Calu3 (cell line): ENCODE measurements around the gene CRYBA2. TPM values are rescaled to one million over a fixed set of nuclear protein-coding genes. Genes with fewer than 3 reads are reported as not detected.
A peak's percentile ranks its signal among the peaks of the same experiment; 100 is the strongest.

Experiments used
- Bru-seq: library from RNA; stranded (reverse); fragments of 400-500 nt; gene quantifications from one replicate; lab custom pipeline; 2021; lab: Mats Ljungman, UMichigan
- BruChase-seq, 2 experiments: library from RNA; stranded (reverse); fragments of 400-500 nt; gene quantifications; one replicate each; lab custom pipeline; 2021; lab: Mats Ljungman, UMichigan
- BruUV-seq: library from RNA; stranded (reverse); fragments of 400-500 nt; replicated peaks from 2 replicates; lab custom pipeline; 2021; lab: Mats Ljungman, UMichigan
- CTCF ChIA-PET: fragments of 300-600 bp; sonication (Branson Sonifier 250); formaldehyde crosslinking; loops from one replicate; lab custom pipeline; 2022; ENCODE audit warnings: antibody characterized with exemption; lab: Charles Lee
- DNase-seq: peaks from one replicate; pipeline ENCODE4 v3.0.0; 2022
- H3K27ac Mint-ChIP-seq: one replicate; pipeline ENCODE4 v1.8.0; 2022; ENCODE audit warnings: mixed read lengths; ENCODE audit not compliant: unreplicated experiment
- H3K27me3 Mint-ChIP-seq: one replicate; pipeline ENCODE4 v1.8.0; 2022; ENCODE audit warnings: mixed read lengths; ENCODE audit not compliant: unreplicated experiment
- H3K36me3 Mint-ChIP-seq: one replicate; pipeline ENCODE4 v1.8.0; 2022; ENCODE audit warnings: mild to moderate bottlenecking, moderate library complexity, mixed read lengths; ENCODE audit not compliant: insufficient read depth, unreplicated experiment
- H3K4me1 Mint-ChIP-seq: one replicate; pipeline ENCODE4 v1.8.0; 2022; ENCODE audit warnings: mild to moderate bottlenecking, low read depth, mixed read lengths; ENCODE audit not compliant: unreplicated experiment
- H3K4me3 Mint-ChIP-seq: one replicate; pipeline ENCODE4 v1.8.0; 2022; ENCODE audit warnings: mild to moderate bottlenecking, low read depth, moderate library complexity, mixed read lengths; ENCODE audit not compliant: unreplicated experiment
- H3K9me3 Mint-ChIP-seq: one replicate; pipeline ENCODE4 v1.8.0; 2022; ENCODE audit warnings: low read depth, mixed read lengths; ENCODE audit not compliant: unreplicated experiment
- intact Hi-C: fragments of 100-400 bp; cut with micrococcal nuclease; formaldehyde crosslinking; loops from one replicate; pipeline ENCODE4 v1.10.0; 2022; ENCODE audit not compliant: unreplicated experiment
- long read RNA-seq: library from polyadenylated mRNA; stranded (forward); transcript quantifications from one replicate; pipeline ENCODE4 v2.0.0, GENCODE V29; 2022
- total RNA-seq: library from RNA; stranded (reverse); gene quantifications from 2 replicates; pipeline ENCODE4 v1.2.3, GENCODE V29; 2022
- TF ChIP-seq, protein P1 (sequence below): fragments of 200-600 bp; IDR thresholded peaks from one replicate; pipeline ENCODE4 v1.8.0; 2022; ENCODE audit warnings: antibody characterized with exemption; ENCODE audit not compliant: unreplicated experiment

CRYBA2 gene, protein sequence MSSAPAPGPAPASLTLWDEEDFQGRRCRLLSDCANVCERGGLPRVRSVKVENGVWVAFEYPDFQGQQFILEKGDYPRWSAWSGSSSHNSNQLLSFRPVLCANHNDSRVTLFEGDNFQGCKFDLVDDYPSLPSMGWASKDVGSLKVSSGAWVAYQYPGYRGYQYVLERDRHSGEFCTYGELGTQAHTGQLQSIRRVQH
- total RNA-seq: not detected in 2 replicates
- Bru-seq, nascent RNA: not detected
- BruChase-seq, experiment 1, labeled RNA remaining after a 6-hour chase: not detected
- BruChase-seq, experiment 2, labeled RNA remaining after a 2-hour chase: not detected
- long read RNA-seq: 0 reads

DNA sequence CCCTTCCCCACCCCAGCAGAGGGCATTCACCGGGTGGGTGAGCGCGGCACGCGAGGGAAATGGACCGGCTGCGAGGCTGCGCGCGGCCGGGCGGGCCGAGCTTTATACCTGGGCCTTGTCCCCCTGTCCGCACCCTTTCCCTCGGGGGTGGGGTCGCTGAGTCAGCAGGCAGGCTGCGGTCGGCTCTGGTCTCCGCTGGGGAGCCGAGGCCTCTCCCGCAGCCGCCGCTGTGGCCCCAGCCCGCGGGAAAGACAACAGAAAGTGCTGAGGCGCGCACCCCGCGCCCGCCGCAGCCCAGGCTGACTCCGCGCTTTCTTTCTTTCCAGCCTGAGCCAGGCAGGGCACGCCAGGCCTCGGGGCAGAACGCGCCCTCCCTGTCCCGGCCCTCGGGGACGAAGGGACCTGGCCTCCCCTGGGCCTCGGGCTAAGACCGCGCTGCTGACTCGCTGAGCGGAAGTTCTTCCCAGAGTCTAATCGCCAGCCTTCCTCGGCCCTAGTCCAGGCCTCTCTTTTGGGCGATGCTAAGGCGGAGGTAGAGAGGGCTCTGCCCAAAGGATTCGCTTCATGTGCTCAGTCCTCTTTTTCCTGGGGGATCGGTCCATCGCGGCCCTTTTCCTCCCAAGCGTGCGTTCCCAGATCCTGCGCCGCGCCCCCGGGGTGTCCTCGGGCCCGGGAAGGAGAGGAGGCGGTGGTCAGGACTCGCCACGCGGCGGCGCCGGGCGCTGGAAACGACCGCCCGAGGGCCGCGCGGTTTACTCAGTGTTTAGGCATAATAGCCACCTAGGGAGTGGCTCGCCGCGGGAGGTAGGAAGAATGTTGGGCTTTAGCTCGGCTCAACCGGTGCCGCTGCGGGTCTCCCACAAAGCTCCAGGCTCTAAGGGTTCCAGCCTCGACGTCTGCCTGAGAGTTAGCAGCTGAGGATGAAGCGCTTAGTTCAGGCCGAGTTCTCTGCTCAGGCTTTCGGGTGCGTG lies at the start of gene CRYBA2:
TSS of gene CRYBA2 (minus strand) at position 78 of the 971 bp plus-strand sequence. CDS start 246 bp downstream, outside the sequence.
- Mint-ChIP-seq H3K27me3 (peaks cover 95% of the 10 kb centered on the region), H3K27ac (no peak within 1 kb of the TSS), H3K9me3 (no peaks in the 10 kb centered on the region), H3K4me3 (peak within 1 kb of the TSS; percentile 66), H3K36me3 (peaks cover 5% of the 10 kb centered on the region), H3K4me1 (peaks cover 17% of the 10 kb centered on the region)
- peak; percentile 43 for DNase-seq
- TF ChIP-seq, protein P1, sequence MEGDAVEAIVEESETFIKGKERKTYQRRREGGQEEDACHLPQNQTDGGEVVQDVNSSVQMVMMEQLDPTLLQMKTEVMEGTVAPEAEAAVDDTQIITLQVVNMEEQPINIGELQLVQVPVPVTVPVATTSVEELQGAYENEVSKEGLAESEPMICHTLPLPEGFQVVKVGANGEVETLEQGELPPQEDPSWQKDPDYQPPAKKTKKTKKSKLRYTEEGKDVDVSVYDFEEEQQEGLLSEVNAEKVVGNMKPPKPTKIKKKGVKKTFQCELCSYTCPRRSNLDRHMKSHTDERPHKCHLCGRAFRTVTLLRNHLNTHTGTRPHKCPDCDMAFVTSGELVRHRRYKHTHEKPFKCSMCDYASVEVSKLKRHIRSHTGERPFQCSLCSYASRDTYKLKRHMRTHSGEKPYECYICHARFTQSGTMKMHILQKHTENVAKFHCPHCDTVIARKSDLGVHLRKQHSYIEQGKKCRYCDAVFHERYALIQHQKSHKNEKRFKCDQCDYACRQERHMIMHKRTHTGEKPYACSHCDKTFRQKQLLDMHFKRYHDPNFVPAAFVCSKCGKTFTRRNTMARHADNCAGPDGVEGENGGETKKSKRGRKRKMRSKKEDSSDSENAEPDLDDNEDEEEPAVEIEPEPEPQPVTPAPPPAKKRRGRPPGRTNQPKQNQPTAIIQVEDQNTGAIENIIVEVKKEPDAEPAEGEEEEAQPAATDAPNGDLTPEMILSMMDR: no peak
- CTCF ChIA-PET: interaction anchor here (0.8 to 1.7 kb wide), 4 partner anchors 8 to 161 kb away, joined by 3 to 4 read pairs (median 4); no protein-coding TSS in a partner anchor
- intact Hi-C loops: no loop called here
- no TSS peak for BruUV-seq

DNA sequence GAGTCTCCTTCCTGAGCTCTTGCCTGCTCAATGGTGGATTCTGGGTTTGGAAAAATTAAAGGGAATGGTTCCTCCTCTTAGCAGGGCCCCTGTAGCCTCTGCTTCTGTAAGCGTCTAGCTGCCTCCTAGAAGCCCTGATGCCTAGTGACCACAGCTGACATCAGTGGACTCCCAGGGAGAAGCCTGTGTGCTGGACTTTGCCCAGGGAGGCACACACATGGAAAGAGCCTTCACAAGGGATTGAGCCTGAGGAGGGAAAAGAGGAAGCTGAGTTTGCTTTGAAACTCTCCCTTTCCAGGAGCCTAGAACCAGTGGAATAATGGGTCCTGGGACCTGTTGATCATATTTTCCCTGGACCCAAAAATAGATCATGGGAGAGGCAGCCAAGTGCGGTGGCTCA lies 49.5 kb upstream of the CRYBA2 start:
- Mint-ChIP-seq H3K27me3 (no peaks in the 10 kb centered on the region), H3K4me3 (no peak overlapping the region), H3K27ac (peak overlapping the region; percentile 53), H3K4me1 (peaks cover 42% of the 10 kb centered on the region), H3K36me3 (peaks cover 6% of the 10 kb centered on the region), H3K9me3 (no peaks in the 10 kb centered on the region)
- BruUV-seq: no TSS peak
- TF ChIP-seq, protein P1: no peak
- CTCF ChIA-PET: interaction anchor here (0.9 to 3.2 kb wide), 3 partner anchors 13 to 77 kb away, joined by 3 to 20 read pairs (median 3); no protein-coding TSS in a partner anchor
- DNase-seq: no peak
- intact Hi-C loops: no loop called here

DNA sequence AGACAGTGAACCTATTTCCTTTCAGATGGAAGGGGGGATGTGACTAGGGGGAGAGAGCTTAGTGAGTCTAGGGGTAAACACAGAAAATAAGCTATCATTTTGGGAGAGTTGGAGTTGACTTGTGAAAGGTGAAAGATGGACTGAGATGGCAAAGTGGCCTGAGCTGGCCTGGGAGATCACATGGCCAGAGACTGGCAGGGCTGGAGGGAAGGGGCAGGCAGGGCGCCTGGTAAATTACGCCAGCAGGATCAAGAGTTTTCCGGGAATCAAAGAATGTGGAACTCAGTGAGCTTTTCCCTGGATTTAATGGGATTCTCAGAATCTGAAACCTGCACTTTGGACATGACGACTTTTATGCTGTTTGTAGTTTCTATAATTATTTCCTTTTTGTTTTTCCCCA lies 48.9 kb upstream of the CRYBA2 start:
- CTCF ChIA-PET: interaction anchor here (0.7 to 3.2 kb wide), 4 partner anchors 12 to 115 kb away, joined by 3 to 20 read pairs (median 3); no protein-coding TSS in a partner anchor
- Mint-ChIP-seq H3K4me3 (no peak overlapping the region), H3K4me1 (peaks cover 42% of the 10 kb centered on the region), H3K27me3 (no peaks in the 10 kb centered on the region), H3K36me3 (peaks cover 6% of the 10 kb centered on the region), H3K27ac (no peak overlapping the region), H3K9me3 (no peaks in the 10 kb centered on the region)
- BruUV-seq: no TSS peak
- TF ChIP-seq, protein P1: no peak
- intact Hi-C loops: no loop called here
- no peak for DNase-seq

DNA sequence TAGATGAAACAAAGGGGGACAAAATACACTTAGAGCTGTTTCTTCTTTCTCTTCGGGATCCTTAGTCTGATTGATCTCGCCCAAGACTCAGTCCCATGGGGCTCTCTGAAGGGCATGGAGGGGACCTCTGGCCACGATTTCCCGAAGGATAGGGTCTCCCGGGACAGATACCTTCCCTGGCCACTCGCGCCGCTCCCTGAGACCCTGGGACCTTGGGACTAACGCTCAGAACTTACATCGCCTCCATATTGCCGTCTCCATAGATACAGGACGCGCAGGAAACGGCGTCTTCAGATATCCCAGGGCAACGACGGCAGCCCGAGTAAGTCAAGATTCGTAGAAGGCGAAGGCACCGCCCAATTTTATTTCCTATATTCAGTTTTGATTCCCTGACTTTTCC lies 48.0 kb upstream of the CRYBA2 start, which contains the start of gene CFAP65:
TSS of gene CFAP65 (minus strand) at position 265 of the 400 bp plus-strand sequence. CDS start 2,468 bp downstream, outside the sequence.
- Mint-ChIP-seq H3K36me3 (peaks cover 6% of the 10 kb centered on the region), H3K4me3 (peak within 1 kb of the TSS; percentile 74), H3K4me1 (peaks cover 41% of the 10 kb centered on the region), H3K9me3 (no peaks in the 10 kb centered on the region), H3K27ac (peak within 1 kb of the TSS; percentile 18), H3K27me3 (no peaks in the 10 kb centered on the region)
- peak; percentile 77 for DNase-seq
- BruUV-seq: no TSS peak
- CTCF ChIA-PET: interaction anchor here (0.7 to 3.2 kb wide), 3 partner anchors 12 to 116 kb away, joined by 3 to 20 read pairs (median 4); no protein-coding TSS in a partner anchor
- TF ChIP-seq, protein P1: no peak
- intact Hi-C loops: no loop called here
